Adrenal gland (tissue), 5 donors: ENCODE data around the gene GLB1L2.

Experiments
- POLR2A ChIP-seq, 2 donors: fragments of 450-650 bp; IDR thresholded peaks; one replicate each; pipeline ENCODE4 v1.6.1; 2017; ENCODE audit warnings: antibody characterized with exemption in 2 of 2, mild to moderate bottlenecking in 2 of 2, moderate library complexity in 1 of 2
- TF ChIP-seq, protein P1 (sequence below), 6 experiments: fragments of 450-650 bp in 4 of 6; fragments of 200-600 bp in 2 of 6; sonication (generic) in 1 of 6; IDR thresholded peaks; 1 replicate in 5 of 6; 2 replicates in 1 of 6; pipeline versions ENCODE4 v1.5.1 to v1.8.0; 2016 to 2021; ENCODE audit warnings: antibody characterized with exemption in 6 of 6, mild to moderate bottlenecking in 2 of 6, moderate library complexity in 1 of 6
- donor health status: DM: no; HTN: no; CAD: no.

DNA sequence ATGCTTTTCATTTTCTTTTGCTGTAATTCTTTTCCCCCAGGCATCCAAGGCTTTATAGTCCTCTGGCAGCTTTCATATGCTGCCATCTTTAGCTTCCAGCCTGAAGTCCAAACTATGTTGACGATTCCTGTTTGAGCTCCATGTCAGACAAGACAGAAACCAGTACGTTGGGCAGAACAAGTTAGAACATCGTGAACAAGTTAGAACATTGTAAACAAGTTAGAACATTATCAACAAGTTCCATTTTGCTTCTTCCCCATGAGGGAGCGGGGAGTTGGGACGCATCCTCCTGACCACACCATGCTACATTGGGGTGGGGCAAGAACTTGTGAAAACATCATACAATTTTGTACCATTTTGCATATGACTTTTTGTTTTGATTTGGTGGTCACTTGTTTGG is 23.9 kb downstream of the GLB1L2 start:
- TF ChIP-seq, protein P1, sequence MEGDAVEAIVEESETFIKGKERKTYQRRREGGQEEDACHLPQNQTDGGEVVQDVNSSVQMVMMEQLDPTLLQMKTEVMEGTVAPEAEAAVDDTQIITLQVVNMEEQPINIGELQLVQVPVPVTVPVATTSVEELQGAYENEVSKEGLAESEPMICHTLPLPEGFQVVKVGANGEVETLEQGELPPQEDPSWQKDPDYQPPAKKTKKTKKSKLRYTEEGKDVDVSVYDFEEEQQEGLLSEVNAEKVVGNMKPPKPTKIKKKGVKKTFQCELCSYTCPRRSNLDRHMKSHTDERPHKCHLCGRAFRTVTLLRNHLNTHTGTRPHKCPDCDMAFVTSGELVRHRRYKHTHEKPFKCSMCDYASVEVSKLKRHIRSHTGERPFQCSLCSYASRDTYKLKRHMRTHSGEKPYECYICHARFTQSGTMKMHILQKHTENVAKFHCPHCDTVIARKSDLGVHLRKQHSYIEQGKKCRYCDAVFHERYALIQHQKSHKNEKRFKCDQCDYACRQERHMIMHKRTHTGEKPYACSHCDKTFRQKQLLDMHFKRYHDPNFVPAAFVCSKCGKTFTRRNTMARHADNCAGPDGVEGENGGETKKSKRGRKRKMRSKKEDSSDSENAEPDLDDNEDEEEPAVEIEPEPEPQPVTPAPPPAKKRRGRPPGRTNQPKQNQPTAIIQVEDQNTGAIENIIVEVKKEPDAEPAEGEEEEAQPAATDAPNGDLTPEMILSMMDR (IDR thresholded peaks at IDR 0.05): no peak
- no peak for TF ChIP-seq POLR2A (IDR thresholded peaks at IDR 0.05)
